ENCODE results near the gene BMPR1B.

Gene BMPR1B

DNA sequence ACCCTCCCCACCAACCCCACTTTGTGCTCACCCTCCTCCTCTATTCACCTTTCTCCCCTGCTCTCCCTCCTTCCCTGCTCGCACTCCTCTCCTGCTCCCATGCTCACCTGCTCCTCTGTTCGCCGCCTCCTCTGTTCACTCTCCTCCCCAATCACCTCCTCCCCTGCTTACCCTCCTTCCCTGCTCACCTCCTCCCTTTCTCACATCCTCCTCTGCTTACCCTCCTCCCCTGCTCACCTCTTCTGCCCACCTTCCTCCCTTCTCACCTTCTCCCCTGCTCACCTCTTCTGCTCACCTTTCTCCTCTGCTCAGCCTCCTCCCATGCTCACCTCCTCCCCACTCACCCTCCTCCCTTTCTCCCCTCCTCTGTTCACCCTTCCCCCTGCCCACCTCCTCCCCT lies 433.8 kb downstream of the BMPR1B start:
- H3K27me3 ChIP-seq (ENCODE audit: control insufficient read depth in 1 of 2, insufficient read depth in 2 of 2, low read length in 2 of 2): peaks cover 0 to 2% of the 10 kb centered on the region in 2 donors
- H3K9ac ChIP-seq (ENCODE audit: low read length in 2 of 2): no peak overlapping the region
- H3K36me3 ChIP-seq (ENCODE audit: control insufficient read depth in 2 of 2, insufficient read depth in 2 of 2, low read length in 2 of 2): no peaks in the 10 kb centered on the region
- H3K4me3 ChIP-seq (ENCODE audit: low read length in 2 of 2): no peak overlapping the region
- H3K4me1 ChIP-seq (ENCODE audit: control insufficient read depth, insufficient read depth, low read length): no peaks in the 10 kb centered on the region
- H3K27ac ChIP-seq (ENCODE audit: low read length): no peak overlapping the region
- H3K9me3 ChIP-seq (ENCODE audit: control insufficient read depth in 2 of 2, low read length in 2 of 2): no peaks in the 10 kb centered on the region

DNA sequence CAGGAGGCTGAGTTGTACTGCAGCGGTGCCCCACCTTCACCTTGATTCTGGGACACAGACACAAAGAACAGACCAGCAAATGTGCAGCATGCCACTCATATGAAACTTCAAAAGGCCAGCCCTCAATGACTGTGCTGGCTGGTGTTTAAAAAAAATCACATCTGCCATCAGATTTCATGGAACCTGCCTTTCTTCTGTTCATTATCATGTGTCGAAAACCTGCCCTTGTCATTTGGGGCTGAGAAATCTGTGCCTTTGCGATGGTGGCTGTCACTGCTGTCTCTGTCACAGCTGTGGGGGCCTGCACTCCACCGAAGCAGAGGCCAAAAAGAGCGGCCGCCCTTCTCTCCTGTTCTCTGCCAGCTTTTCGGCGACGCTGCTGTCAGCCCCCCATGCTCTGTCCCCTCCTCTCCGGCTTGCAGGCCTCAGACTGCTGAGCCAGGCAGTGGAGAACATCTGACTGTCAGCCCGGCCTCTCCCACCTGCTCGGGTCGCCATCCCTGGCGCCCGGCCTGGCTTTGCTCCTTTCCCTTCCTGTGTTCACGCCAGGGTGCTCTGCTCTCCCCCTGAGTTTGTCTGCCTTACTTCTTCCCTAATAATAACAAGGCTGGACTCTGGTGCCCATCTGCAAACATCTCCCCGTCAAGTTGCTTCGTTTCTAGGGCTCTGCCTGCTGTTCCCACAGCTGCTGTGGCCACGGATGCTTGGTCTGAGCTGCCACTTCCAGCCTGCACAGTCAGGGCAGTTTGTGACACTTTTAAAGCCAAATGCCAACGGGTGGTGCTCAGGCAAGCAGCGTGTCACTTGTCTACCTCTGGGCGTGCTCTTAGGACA lies 435.9 kb downstream of the BMPR1B start:
- H3K27ac ChIP-seq (ENCODE audit: low read length): no peak overlapping the region
- no peaks in the 10 kb centered on the region for H3K36me3 ChIP-seq (ENCODE audit: control insufficient read depth in 2 of 2, insufficient read depth in 2 of 2, low read length in 2 of 2)
- H3K9me3 ChIP-seq (ENCODE audit: control insufficient read depth in 2 of 2, low read length in 2 of 2): no peaks in the 10 kb centered on the region
- H3K4me3 ChIP-seq (ENCODE audit: low read length in 2 of 2): no peak overlapping the region
- no peaks in the 10 kb centered on the region for H3K4me1 ChIP-seq (ENCODE audit: control insufficient read depth, insufficient read depth, low read length)
- peaks cover 0 to 2% of the 10 kb centered on the region in 2 donors for H3K27me3 ChIP-seq (ENCODE audit: control insufficient read depth in 1 of 2, insufficient read depth in 2 of 2, low read length in 2 of 2)
- no peak overlapping the region for H3K9ac ChIP-seq (ENCODE audit: low read length in 2 of 2)

GRCh38 chr4:95197353-95197752 lies 439.6 kb downstream of the BMPR1B start:
- no peaks in the 10 kb centered on the region for H3K4me1 ChIP-seq (ENCODE audit: control insufficient read depth, insufficient read depth, low read length)
- peaks cover 0 to 2% of the 10 kb centered on the region in 2 donors for H3K27me3 ChIP-seq (ENCODE audit: control insufficient read depth in 1 of 2, insufficient read depth in 2 of 2, low read length in 2 of 2)
- H3K27ac ChIP-seq (ENCODE audit: low read length): no peak overlapping the region
- H3K9ac ChIP-seq (ENCODE audit: low read length in 2 of 2): no peak overlapping the region
- no peak overlapping the region for H3K4me3 ChIP-seq (ENCODE audit: low read length in 2 of 2)
- no peaks in the 10 kb centered on the region for H3K36me3 ChIP-seq (ENCODE audit: control insufficient read depth in 2 of 2, insufficient read depth in 2 of 2, low read length in 2 of 2)
- no peaks in the 10 kb centered on the region for H3K9me3 ChIP-seq (ENCODE audit: control insufficient read depth in 2 of 2, low read length in 2 of 2)

DNA sequence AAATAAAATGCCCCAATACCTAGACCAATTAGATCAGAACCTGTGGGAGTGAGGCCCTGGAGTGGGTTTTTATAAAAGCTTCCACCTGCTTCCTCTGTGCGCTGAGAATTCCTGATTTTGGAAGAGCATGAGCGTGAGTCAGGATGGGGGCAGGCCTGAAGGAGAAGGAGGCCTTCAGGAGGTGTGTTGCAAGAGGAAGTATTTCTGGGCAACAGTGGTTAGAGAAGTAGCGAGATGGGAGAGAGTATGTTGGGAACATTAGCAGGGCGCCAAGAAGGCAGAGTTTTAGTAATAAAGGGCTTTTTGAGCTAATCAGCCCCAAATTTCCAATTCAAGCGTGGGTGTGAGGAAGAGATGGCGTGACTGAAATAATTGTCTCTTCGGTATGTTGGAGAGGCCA lies 441.2 kb downstream of the BMPR1B start:
- Histone ChIP-seq H3K27ac (ENCODE audit: low read length) (no peak overlapping the region), H3K9me3 (ENCODE audit: control insufficient read depth in 2 of 2, low read length in 2 of 2) (no peaks in the 10 kb centered on the region), H3K36me3 (ENCODE audit: control insufficient read depth in 2 of 2, insufficient read depth in 2 of 2, low read length in 2 of 2) (no peaks in the 10 kb centered on the region), H3K4me1 (ENCODE audit: control insufficient read depth, insufficient read depth, low read length) (no peaks in the 10 kb centered on the region), H3K27me3 (ENCODE audit: control insufficient read depth in 1 of 2, insufficient read depth in 2 of 2, low read length in 2 of 2) (no peaks in the 10 kb centered on the region), H3K9ac (ENCODE audit: low read length in 2 of 2) (no peak overlapping the region), H3K4me3 (ENCODE audit: low read length in 2 of 2) (no peak overlapping the region)

GRCh38 chr4:95204267-95204844 lies 446.6 kb downstream of the BMPR1B start:
- no peaks in the 10 kb centered on the region for H3K27me3 ChIP-seq (ENCODE audit: control insufficient read depth in 1 of 2, insufficient read depth in 2 of 2, low read length in 2 of 2)
- no peak overlapping the region for H3K4me3 ChIP-seq (ENCODE audit: low read length in 2 of 2)
- no peak overlapping the region for H3K27ac ChIP-seq (ENCODE audit: low read length)
- no peaks in the 10 kb centered on the region for H3K4me1 ChIP-seq (ENCODE audit: control insufficient read depth, insufficient read depth, low read length)
- no peaks in the 10 kb centered on the region for H3K9me3 ChIP-seq (ENCODE audit: control insufficient read depth in 2 of 2, low read length in 2 of 2)
- no peaks in the 10 kb centered on the region for H3K36me3 ChIP-seq (ENCODE audit: control insufficient read depth in 2 of 2, insufficient read depth in 2 of 2, low read length in 2 of 2)
- H3K9ac ChIP-seq (ENCODE audit: low read length in 2 of 2): no peak overlapping the region

DNA sequence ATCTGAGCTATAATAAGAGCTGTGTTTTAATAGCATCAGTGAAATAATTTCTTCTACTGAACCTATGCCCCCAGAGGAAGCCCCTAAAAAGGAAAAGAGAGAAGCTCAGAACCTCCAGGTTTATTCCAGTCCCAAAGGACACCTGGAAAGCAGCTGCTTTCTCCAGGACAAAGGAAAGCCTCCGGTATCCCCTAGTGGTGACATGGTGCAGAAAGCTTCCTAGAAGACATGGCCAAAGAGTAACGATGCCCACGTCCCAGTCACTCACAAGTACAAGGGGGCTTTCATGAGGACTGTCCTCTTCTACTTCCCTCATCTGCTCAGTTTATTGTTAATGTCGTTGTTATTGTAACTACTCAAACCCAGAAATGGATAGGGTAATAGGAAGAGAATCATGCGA lies 447.1 kb downstream of the BMPR1B start:
- Histone ChIP-seq H3K9me3 (ENCODE audit: control insufficient read depth in 2 of 2, low read length in 2 of 2) (no peaks in the 10 kb centered on the region), H3K36me3 (ENCODE audit: control insufficient read depth in 2 of 2, insufficient read depth in 2 of 2, low read length in 2 of 2) (no peaks in the 10 kb centered on the region), H3K27me3 (ENCODE audit: control insufficient read depth in 1 of 2, insufficient read depth in 2 of 2, low read length in 2 of 2) (no peaks in the 10 kb centered on the region), H3K4me1 (ENCODE audit: control insufficient read depth, insufficient read depth, low read length) (no peaks in the 10 kb centered on the region), H3K27ac (ENCODE audit: low read length) (no peak overlapping the region), H3K4me3 (ENCODE audit: low read length in 2 of 2) (no peak overlapping the region), H3K9ac (ENCODE audit: low read length in 2 of 2) (no peak overlapping the region)
